ENCODE results near the gene ULK2. TPM values are rescaled to one million over a fixed set of nuclear protein-coding genes. Genes with fewer than 3 reads are reported as not detected.
"Not testable (repeated sequence)": the region's sequence is repeated elsewhere in the genome, so short reads cannot be mapped to it uniquely, and the experiment has no call there.

ULK2 gene
- total RNA-seq, 6 donors from 2014 or later = 16.2 to 43.0 (median 26.2) TPM

DNA sequence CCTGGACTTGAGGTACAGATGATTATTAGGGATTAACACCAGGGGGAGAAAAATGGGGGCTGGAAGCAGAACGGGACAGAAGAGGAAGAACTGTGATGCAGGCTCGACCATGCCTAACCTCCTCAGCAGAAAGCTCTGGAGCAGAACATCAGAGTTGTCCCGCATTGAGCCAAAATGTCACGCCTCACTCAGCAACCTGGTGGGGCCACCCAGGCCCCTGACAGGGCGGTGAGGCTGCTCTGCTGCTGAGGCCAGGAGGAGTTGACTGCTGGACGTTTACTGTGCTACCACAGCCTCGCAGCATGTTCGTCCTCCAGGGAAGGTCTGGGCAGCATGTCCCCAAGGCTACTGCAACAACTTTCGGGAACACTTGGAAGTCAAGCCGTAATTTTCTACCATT is 6.5 kb upstream of the ULK2 start:
- no peak for DNase-seq
- Histone ChIP-seq H3K36me3 (no peaks in the 10 kb centered on the region), H3K27ac (no peak overlapping the region), H3K9me3 (no peaks in the 10 kb centered on the region), H3K4me3 (no peak overlapping the region), H3K4me1 (peaks cover 0 to 5% (median 0%) of the 10 kb centered on the region in 4 donors), H3K27me3 (no peaks in the 10 kb centered on the region)
- no peak for TF ChIP-seq POLR2A (IDR thresholded peaks at IDR 0.05)
- TF ChIP-seq, protein P1, sequence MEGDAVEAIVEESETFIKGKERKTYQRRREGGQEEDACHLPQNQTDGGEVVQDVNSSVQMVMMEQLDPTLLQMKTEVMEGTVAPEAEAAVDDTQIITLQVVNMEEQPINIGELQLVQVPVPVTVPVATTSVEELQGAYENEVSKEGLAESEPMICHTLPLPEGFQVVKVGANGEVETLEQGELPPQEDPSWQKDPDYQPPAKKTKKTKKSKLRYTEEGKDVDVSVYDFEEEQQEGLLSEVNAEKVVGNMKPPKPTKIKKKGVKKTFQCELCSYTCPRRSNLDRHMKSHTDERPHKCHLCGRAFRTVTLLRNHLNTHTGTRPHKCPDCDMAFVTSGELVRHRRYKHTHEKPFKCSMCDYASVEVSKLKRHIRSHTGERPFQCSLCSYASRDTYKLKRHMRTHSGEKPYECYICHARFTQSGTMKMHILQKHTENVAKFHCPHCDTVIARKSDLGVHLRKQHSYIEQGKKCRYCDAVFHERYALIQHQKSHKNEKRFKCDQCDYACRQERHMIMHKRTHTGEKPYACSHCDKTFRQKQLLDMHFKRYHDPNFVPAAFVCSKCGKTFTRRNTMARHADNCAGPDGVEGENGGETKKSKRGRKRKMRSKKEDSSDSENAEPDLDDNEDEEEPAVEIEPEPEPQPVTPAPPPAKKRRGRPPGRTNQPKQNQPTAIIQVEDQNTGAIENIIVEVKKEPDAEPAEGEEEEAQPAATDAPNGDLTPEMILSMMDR (IDR thresholded peaks at IDR 0.05) = no peak
- TF ChIP-seq POLR2AphosphoS5 (IDR thresholded peaks at IDR 0.05) = no peak
- TF ChIP-seq EP300 (IDR thresholded peaks at IDR 0.05) = no peak
- no peak for ATAC-seq (ENCODE audit: low FRiP score in 2 of 2)
- 89 to 92% methylated on average over 9 to 10 of the region's 10 CpGs for WGBS, 2 donors

DNA sequence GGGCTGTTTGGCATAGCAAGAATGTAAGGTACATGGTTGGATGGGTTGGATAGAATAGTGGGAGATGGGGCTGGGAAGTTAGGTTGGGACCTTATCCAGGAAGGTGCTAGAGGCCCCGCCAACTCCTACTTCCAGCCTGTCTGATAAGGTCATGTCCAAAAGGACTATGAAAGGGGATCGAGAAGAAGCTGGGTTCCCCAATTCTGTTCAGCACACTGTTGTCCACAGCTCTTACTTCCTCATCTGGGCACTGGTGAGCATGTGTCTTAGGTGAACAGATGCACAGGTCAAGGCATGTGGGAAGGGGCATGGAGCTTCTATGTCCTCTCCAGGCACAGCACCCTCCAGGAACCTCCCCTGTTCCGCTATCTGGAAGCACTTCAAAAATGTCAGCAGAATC is 5.6 kb upstream of the ULK2 start:
- Histone ChIP-seq H3K4me1 (peaks cover 0 to 5% (median 0%) of the 10 kb centered on the region in 4 donors), H3K27ac (no peak overlapping the region), H3K27me3 (no peaks in the 10 kb centered on the region), H3K9me3 (no peaks in the 10 kb centered on the region), H3K4me3 (no peak overlapping the region), H3K36me3 (no peaks in the 10 kb centered on the region)
- DNase-seq (no peak), ATAC-seq (ENCODE audit: low FRiP score in 2 of 2) (no peak)
- 71 to 85% methylated on average over 2 to 3 of the region's 3 CpGs for WGBS, 2 donors
- TF ChIP-seq POLR2A (IDR thresholded peaks at IDR 0.05) = no peak
- TF ChIP-seq POLR2AphosphoS5 (IDR thresholded peaks at IDR 0.05) = no peak
- TF ChIP-seq, protein P1 (IDR thresholded peaks at IDR 0.05) = no peak
- TF ChIP-seq EP300 (IDR thresholded peaks at IDR 0.05) = no peak

DNA sequence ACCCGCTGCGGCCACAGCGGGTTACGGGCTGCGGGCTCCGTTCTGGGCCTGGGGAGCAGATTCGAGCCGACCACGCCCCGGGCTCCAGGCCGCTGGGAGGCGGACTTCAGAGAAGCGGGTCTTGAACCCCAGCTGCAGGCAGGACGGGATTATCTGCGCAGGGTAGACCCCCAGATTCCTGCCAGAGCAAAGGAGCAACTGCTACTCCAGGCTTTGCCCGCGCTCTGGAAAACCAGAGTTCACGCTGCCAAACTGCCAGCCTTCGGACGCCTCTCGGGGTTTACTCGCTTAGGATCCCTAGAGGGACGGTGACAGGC is 301 bp upstream of the ULK2 start:
- WGBS, 2 donors = 37 to 97% methylated on average over 6 to 21 of the region's 23 CpGs
- Histone ChIP-seq H3K4me1 (peaks cover 0 to 16% (median 5%) of the 10 kb centered on the region in 4 donors), H3K27me3 (no peaks in the 10 kb centered on the region), H3K4me3 (peak overlapping the region; percentile 67 to 91 (median 73)), H3K27ac (peak overlapping the region; percentile 81 to 91 (median 86)), H3K36me3 (peaks cover 0 to 2% (median 0%) of the 10 kb centered on the region in 4 donors), H3K9me3 (no peaks in the 10 kb centered on the region)
- peak in 1 of 4 donors; percentile 4 for TF ChIP-seq POLR2A (IDR thresholded peaks at IDR 0.05)
- TF ChIP-seq EP300 (IDR thresholded peaks at IDR 0.05) = no peak
- no peak for ATAC-seq (ENCODE audit: low FRiP score in 2 of 2)
- DNase-seq = no peak

DNA sequence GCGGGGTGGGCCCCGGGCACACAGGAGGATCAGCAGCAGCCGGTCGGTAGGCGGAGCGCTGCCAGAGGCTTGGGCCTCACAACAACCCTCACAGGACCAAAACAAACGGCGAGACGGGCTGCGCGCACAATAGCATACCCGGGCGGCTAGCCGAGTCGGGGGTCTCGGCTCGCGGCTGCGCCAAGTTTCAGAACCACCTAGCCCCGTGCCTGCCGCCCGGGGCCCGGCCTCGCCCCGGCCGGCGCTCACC is 732 bp downstream of the ULK2 start:
- peaks cover 0 to 2% (median 0%) of the 10 kb centered on the region in 4 donors for H3K36me3 ChIP-seq
- DNase-seq = peak; percentile 83 to 90
- no peaks in the 10 kb centered on the region for H3K27me3 ChIP-seq
- ATAC-seq (ENCODE audit: low FRiP score in 2 of 2) = peak; percentile 79
- H3K4me1 ChIP-seq = peaks cover 0 to 16% (median 5%) of the 10 kb centered on the region in 4 donors
- no peaks in the 10 kb centered on the region for H3K9me3 ChIP-seq
- H3K27ac ChIP-seq = peak overlapping the region; percentile 81 to 91 (median 86)
- WGBS, 2 donors = 0% methylated on average over 3 to 18 of the region's 27 CpGs
- peak overlapping the region; percentile 67 to 91 (median 73) for H3K4me3 ChIP-seq
- TF ChIP-seq EP300 (IDR thresholded peaks at IDR 0.05) = no peak
- peak in 1 of 2 donors; percentile 35 for TF ChIP-seq POLR2AphosphoS5 (IDR thresholded peaks at IDR 0.05)
- TF ChIP-seq, protein P1 (IDR thresholded peaks at IDR 0.05) = peak in 3 of 6 experiments; percentile 20 to 43 (median 29)
- TF ChIP-seq POLR2A (IDR thresholded peaks at IDR 0.05) = peak in 1 of 4 donors; percentile 31

DNA sequence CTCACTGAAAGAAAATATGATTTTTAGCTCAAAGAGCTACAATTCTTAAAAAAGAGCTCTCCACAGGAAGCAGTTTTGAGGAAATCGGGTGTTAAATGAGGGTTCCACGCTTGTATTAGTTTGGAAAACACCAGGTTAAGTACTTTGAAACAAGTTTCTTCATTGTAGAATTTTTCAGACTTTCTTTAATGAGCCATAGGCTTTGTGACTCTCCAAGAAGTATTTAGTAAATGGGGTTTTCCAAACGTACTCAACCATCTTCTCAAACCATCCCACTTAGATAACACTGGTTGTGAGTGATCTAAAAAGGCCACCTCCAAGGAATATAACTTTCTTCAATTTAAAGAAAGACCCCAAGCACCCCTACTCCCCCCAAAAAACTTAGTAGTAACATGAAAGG is 2.7 kb downstream of the ULK2 start:
- Histone ChIP-seq H3K4me1 (peaks cover 0 to 16% (median 5%) of the 10 kb centered on the region in 4 donors), H3K27ac (no peak overlapping the region), H3K4me3 (no peak overlapping the region), H3K36me3 (peaks cover 4 to 7% (median 5%) of the 10 kb centered on the region in 4 donors), H3K27me3 (no peaks in the 10 kb centered on the region), H3K9me3 (no peaks in the 10 kb centered on the region)
- 78 to 80% methylated on average over 3 of the region's 3 CpGs for WGBS, 2 donors
- DNase-seq (no peak), ATAC-seq (ENCODE audit: low FRiP score in 2 of 2) (no peak)
- TF ChIP-seq, protein P1 (IDR thresholded peaks at IDR 0.05) = no peak
- no peak for TF ChIP-seq POLR2AphosphoS5 (IDR thresholded peaks at IDR 0.05)

DNA sequence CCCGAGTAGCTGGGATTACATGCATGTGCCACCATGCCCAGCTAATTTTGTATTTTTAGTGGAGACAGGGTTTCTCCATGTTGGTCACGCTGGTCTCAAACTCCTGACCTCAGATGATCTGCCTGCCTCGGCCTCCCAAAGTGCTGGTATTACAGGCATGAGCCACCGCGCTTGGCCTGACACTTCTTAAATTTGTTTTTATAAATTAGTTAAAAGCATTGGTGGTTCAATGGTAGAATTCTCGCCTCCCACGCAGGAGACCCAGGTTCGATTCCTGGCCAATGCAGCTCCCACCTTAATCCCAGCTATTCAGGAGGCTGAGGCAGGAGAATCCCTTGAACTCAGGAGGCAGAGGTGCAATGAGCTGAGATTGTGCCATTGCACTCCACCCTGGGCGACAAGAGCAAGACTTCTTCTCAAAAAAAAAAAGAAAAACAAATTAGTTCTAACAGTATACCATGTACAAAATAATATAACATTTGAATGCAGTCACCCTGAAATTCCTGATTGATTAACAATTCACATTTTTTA is 7.0 kb downstream of the ULK2 start:
- H3K27me3 ChIP-seq; H3K27ac ChIP-seq; H3K4me3 ChIP-seq; H3K9me3 ChIP-seq; DNase-seq; H3K4me1 ChIP-seq; ATAC-seq (ENCODE audit: low FRiP score in 2 of 2): not testable (repeated sequence)
- H3K36me3 ChIP-seq = peaks cover 4 to 19% (median 7%) of the 10 kb centered on the region in 4 donors
- 92 to 95% methylated on average over 9 of the region's 9 CpGs for WGBS, 2 donors
